Suprapubic skin (tissue), 4 donors: ENCODE measurements around the gene ARTN. TPM values are rescaled to one million over a fixed set of nuclear protein-coding genes. Genes with fewer than 3 reads are reported as not detected.

Experiments used
- DNase-seq, 2 donors: peaks; one replicate each; pipeline ENCODE4 v3.0.0-alpha.2; 2019; ENCODE audit warnings: low spot score in 2 of 2
- H3K27ac ChIP-seq: fragments of 200-600 bp; sonication (generic); one replicate; pipeline ENCODE4 v1.5.1; 2019
- H3K27me3 ChIP-seq: fragments of 200-600 bp; sonication (generic); one replicate; pipeline ENCODE4 v1.5.1; 2019
- H3K36me3 ChIP-seq: fragments of 200-600 bp; sonication (generic); one replicate; pipeline ENCODE4 v1.5.1; 2019
- H3K4me1 ChIP-seq: fragments of 200-600 bp; sonication (generic); one replicate; pipeline ENCODE4 v1.5.1; 2019
- H3K4me3 ChIP-seq: fragments of 200-600 bp; sonication (generic); one replicate; pipeline ENCODE4 v1.5.1; 2019; ENCODE audit warnings: mild to moderate bottlenecking
- H3K9me3 ChIP-seq: fragments of 200-600 bp; sonication (generic); one replicate; pipeline ENCODE4 v1.5.1; 2019
- EP300 ChIP-seq: sonication (generic); formaldehyde crosslinking; IDR thresholded peaks from one replicate; pipeline ENCODE4 v1.6.1; 2017; ENCODE audit warnings: antibody characterized with exemption
- POLR2A ChIP-seq, 2 donors: fragments of 450-650 bp; IDR thresholded peaks; one replicate each; pipeline ENCODE4 v1.6.1; 2017; ENCODE audit warnings: antibody characterized with exemption in 2 of 2, mild to moderate bottlenecking in 2 of 2, moderate library complexity in 2 of 2
- POLR2AphosphoS5 ChIP-seq, 3 donors: sonication (generic); formaldehyde crosslinking; IDR thresholded peaks; one replicate each; pipeline ENCODE4 v1.6.1; 2017; ENCODE audit warnings: antibody characterized with exemption in 3 of 3
- WGBS: methylation state at CpG from one replicate; pipeline ENCODE4 v1.1.5; 2018; 5-methylcytosine and 5-hydroxymethylcytosine counted together
- total RNA-seq, 4 donors: library from RNA; depleted of rRNA; stranded (reverse); fragments of >200 nt; gene quantifications; one replicate each; pipeline ENCODE4 v1.1.0, GENCODE V29; 2016
- TF ChIP-seq, protein P1 (sequence below), 2 donors: fragments of 200-600 bp in 1 of 2; fragments of 450-650 bp in 1 of 2; sonication (generic) in 1 of 2; IDR thresholded peaks; one replicate each; pipeline ENCODE4 v1.5.1; 2016 to 2019; ENCODE audit warnings: antibody characterized with exemption in 2 of 2, mild to moderate bottlenecking in 1 of 2, moderate library complexity in 1 of 2

Gene ARTN
- total RNA-seq, 4 donors from 2014 or later: 0.38 to 0.91 (median 0.72) TPM; not detected in 1

DNA sequence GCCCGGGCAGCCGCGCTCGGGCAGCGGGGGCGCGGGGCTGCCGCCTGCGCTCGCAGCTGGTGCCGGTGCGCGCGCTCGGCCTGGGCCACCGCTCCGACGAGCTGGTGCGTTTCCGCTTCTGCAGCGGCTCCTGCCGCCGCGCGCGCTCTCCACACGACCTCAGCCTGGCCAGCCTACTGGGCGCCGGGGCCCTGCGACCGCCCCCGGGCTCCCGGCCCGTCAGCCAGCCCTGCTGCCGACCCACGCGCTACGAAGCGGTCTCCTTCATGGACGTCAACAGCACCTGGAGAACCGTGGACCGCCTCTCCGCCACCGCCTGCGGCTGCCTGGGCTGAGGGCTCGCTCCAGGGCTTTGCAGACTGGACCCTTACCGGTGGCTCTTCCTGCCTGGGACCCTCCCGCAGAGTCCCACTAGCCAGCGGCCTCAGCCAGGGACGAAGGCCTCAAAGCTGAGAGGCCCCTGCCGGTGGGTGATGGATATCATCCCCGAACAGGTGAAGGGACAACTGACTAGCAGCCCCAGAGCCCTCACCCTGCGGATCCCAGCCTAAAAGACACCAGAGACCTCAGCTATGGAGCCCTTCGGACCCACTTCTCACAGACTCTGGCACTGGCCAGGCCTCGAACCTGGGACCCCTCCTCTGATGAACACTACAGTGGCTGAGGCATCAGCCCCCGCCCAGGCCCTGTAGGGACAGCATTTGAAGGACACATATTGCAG lies 3.0 kb downstream of the ARTN start:
- TF ChIP-seq POLR2AphosphoS5 (IDR thresholded peaks at IDR 0.05) (no peak), EP300 (no peak), POLR2A (IDR thresholded peaks at IDR 0.05) (no peak)
- TF ChIP-seq, protein P1, sequence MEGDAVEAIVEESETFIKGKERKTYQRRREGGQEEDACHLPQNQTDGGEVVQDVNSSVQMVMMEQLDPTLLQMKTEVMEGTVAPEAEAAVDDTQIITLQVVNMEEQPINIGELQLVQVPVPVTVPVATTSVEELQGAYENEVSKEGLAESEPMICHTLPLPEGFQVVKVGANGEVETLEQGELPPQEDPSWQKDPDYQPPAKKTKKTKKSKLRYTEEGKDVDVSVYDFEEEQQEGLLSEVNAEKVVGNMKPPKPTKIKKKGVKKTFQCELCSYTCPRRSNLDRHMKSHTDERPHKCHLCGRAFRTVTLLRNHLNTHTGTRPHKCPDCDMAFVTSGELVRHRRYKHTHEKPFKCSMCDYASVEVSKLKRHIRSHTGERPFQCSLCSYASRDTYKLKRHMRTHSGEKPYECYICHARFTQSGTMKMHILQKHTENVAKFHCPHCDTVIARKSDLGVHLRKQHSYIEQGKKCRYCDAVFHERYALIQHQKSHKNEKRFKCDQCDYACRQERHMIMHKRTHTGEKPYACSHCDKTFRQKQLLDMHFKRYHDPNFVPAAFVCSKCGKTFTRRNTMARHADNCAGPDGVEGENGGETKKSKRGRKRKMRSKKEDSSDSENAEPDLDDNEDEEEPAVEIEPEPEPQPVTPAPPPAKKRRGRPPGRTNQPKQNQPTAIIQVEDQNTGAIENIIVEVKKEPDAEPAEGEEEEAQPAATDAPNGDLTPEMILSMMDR (IDR thresholded peaks at IDR 0.05): peak in 1 of 2 donors; percentile 6
- Histone ChIP-seq H3K4me3 (peak overlapping the region; percentile 51), H3K36me3 (no peaks in the 10 kb centered on the region), H3K27me3 (peaks cover 10% of the 10 kb centered on the region), H3K4me1 (peaks cover 59% of the 10 kb centered on the region), H3K27ac (no peak overlapping the region), H3K9me3 (no peaks in the 10 kb centered on the region)
- WGBS: 17% methylated on average over 39 of the region's 56 CpGs
- DNase-seq: no peak

DNA sequence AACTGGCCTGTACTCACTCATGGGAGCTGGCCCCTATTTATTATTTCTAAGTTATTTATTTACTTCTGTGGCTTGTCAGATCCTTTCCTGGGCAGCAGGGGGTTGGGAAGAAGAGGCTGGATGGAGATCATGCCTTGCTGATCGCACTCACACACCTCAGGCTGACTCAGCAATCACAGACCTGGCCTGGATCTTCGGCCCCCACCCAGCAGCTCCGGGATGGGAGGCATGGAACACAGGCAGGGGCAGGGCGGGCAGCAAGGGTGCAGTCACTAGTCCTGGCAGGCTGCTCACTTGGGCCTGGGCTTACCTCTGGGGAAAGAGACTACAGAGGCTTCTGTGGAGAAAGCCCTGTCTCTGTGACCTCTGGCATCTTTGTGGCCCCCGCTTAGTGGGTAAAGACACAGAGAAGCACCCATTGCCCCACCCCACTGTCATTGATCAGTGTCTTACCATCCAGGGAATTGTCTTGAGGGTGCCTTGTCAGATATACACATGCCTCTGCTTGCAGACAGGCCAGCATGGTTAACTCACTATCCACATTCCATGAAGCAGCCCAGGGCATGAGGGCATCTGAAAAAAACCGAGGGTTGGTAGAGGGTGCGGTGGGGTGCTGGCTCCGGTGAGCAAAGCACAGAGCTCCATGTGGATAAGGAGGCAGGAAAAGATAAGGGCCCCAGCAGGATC lies 3.7 kb downstream of the ARTN start:
- Histone ChIP-seq H3K27ac (no peak overlapping the region), H3K4me1 (peaks cover 59% of the 10 kb centered on the region), H3K36me3 (no peaks in the 10 kb centered on the region), H3K9me3 (no peaks in the 10 kb centered on the region), H3K27me3 (peaks cover 10% of the 10 kb centered on the region), H3K4me3 (no peak overlapping the region)
- DNase-seq: no peak
- 85% methylated on average over 8 of the region's 8 CpGs for WGBS
- TF ChIP-seq EP300 (no peak), POLR2AphosphoS5 (IDR thresholded peaks at IDR 0.05) (no peak), POLR2A (IDR thresholded peaks at IDR 0.05) (no peak)
- TF ChIP-seq, protein P1 (IDR thresholded peaks at IDR 0.05): no peak

DNA sequence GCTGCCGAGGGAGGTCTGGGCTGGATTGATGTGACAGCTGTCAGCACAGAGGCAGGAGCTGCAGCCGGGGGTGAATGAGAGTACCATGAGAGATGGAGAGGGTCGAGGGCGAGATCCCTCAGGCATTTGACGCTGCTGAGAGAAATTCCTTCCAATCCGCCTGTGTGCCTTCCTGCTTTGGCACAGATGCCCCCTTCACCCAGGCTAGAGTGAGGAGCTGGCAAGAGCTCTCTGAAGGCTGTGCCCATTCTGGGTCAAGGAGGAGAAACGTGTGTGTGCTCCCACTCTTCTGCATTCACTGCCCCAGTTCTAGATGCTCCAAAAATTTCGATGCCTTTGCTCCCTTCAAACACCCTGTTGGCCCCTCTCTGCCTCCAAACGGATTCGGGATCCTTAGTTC lies 4.8 kb downstream of the ARTN start:
- WGBS: 76% methylated on average over 10 of the region's 10 CpGs

DNA sequence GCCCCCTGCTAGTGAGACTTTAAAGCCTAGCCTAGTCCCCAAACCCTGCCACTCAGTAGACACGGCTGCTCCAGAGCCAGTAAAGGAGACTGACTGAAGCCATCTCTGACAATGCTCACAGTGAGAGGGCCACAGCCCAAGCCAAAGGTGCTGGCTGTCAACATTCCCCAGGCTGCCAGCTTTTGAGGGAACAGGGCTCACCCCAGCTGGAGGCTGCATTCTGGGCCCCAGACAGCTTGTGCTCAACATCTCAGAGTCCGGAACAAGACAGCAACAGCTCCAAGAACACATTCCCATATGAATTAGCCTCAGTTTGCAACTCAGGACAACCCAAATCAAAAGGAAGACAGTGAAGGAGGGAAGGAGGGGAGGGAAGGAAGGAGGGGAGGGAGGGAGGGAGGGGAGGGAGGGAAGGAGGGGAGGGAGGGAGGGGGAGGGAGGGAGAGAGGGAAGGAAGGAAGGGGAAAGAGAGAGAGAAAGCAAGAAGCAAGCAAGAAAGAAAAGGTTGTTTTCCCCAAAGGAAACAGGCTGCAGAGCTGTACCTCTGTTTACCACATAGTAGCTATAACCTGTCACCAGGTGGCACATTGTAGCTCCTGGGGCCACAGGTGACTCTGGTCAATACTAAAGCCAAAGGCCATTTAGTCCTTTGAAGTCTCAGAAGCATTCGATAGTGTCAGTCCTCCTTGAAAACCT lies 5.4 kb downstream of the ARTN start:
- H3K4me1 ChIP-seq: peaks cover 46% of the 10 kb centered on the region
- H3K27ac ChIP-seq: no peak overlapping the region
- TF ChIP-seq POLR2A (IDR thresholded peaks at IDR 0.05): no peak
- TF ChIP-seq POLR2AphosphoS5 (IDR thresholded peaks at IDR 0.05): no peak
- TF ChIP-seq EP300: no peak
- TF ChIP-seq, protein P1 (IDR thresholded peaks at IDR 0.05): no peak
- DNase-seq: no peak
- H3K36me3 ChIP-seq: no peaks in the 10 kb centered on the region
- H3K9me3 ChIP-seq: no peaks in the 10 kb centered on the region
- WGBS: 47% methylated on average over 3 of the region's 3 CpGs
- H3K4me3 ChIP-seq: no peak overlapping the region
- peaks cover 3% of the 10 kb centered on the region for H3K27me3 ChIP-seq

More for the DNA sequence above, 4.8 kb downstream of the ARTN start:
- TF ChIP-seq POLR2AphosphoS5 (IDR thresholded peaks at IDR 0.05) (no peak), EP300 (no peak), POLR2A (IDR thresholded peaks at IDR 0.05) (no peak)
- TF ChIP-seq, protein P1 (IDR thresholded peaks at IDR 0.05): no peak
- no peaks in the 10 kb centered on the region for H3K9me3 ChIP-seq
- peaks cover 53% of the 10 kb centered on the region for H3K4me1 ChIP-seq
- no peak overlapping the region for H3K4me3 ChIP-seq
- no peak overlapping the region for H3K27ac ChIP-seq
- peaks cover 10% of the 10 kb centered on the region for H3K27me3 ChIP-seq
- no peak for DNase-seq
- H3K36me3 ChIP-seq: no peaks in the 10 kb centered on the region

DNA sequence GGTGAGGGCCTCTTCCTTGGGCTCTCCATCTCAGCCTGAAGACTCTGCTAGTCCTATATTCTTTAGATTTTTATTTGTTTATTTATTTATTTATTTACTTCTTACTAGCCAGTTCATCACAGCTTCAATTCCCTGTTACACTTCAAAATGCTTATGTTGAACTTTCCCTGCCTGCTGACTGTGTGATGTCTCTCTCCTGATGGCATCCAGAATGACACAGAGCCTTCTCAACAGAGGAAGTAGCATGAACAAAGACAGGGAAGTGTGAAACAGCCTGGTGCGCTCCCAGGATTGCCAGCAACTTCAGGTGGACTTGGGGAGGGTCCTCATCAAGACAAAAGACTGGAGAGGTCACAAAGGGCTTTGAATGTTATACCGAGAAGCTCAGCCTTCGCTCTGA lies 8.8 kb downstream of the ARTN start:
- no peaks in the 10 kb centered on the region for H3K27me3 ChIP-seq
- TF ChIP-seq, protein P1 (IDR thresholded peaks at IDR 0.05): no peak
- TF ChIP-seq POLR2A (IDR thresholded peaks at IDR 0.05) (no peak), POLR2AphosphoS5 (IDR thresholded peaks at IDR 0.05) (no peak), EP300 (no peak)
- peaks cover 37% of the 10 kb centered on the region for H3K4me1 ChIP-seq
- H3K9me3 ChIP-seq: no peaks in the 10 kb centered on the region
- no peak overlapping the region for H3K4me3 ChIP-seq
- H3K27ac ChIP-seq: no peak overlapping the region
- no peak for DNase-seq
- no peaks in the 10 kb centered on the region for H3K36me3 ChIP-seq
- 98% methylated on average over 3 of the region's 3 CpGs for WGBS
